HEK293 (cell line): Measurements from ENCODE around the gene ZNF787.

Source experiments
- CTCF ChIA-PET: fragments of 350-600 bp; formaldehyde crosslinking; extraction: SDS; loops from one replicate; lab custom pipeline; 2021; ENCODE audit warnings: antibody characterized with exemption; lab: Yijun Ruan, JAX
- POLR2A ChIA-PET: fragments of 300-600 bp; formaldehyde crosslinking; extraction: SDS; loops from one replicate; lab custom pipeline; 2020; ENCODE audit warnings: antibody characterized with exemption, inconsistent platforms; lab: Yijun Ruan, JAX
- H3K27ac ChIP-seq: fragments of 200-500 bp; sonication (Bioruptor generic); 2 replicates; pipeline ENCODE4 v1.5.1; 2014; ENCODE audit warnings: low read depth, low read length, control low read depth, inconsistent platforms; ENCODE audit errors: extremely low read depth
- H3K36me3 ChIP-seq, 2 experiments: fragments of 200-500 bp in 1 of 2; sonication (Bioruptor generic) in 1 of 2; 1 replicate in 1 of 2; 2 replicates in 1 of 2; pipeline ENCODE4 v1.5.1; 2014 to 2017; ENCODE audit warnings: inconsistent platforms in 2 of 2, low read length in 2 of 2; ENCODE audit not compliant: control insufficient read depth in 2 of 2, insufficient read depth in 1 of 2
- H3K4me1 ChIP-seq: fragments of 200-500 bp; sonication (Bioruptor generic); 2 replicates; pipeline ENCODE4 v1.5.1; 2014; ENCODE audit warnings: mild to moderate bottlenecking, low read length, inconsistent platforms; ENCODE audit not compliant: control insufficient read depth, insufficient read depth
- H3K4me3 ChIP-seq: 2 replicates; pipeline ENCODE4 v1.5.1; 2011; ENCODE audit warnings: low read depth, mild to moderate bottlenecking, control low read depth, low read length, moderate library complexity
- H3K9me3 ChIP-seq: fragments of 200-500 bp; sonication (Bioruptor generic); 2 replicates; pipeline ENCODE4 v1.5.1; 2014; ENCODE audit warnings: low read depth, low read length, inconsistent platforms; ENCODE audit not compliant: control insufficient read depth, insufficient read depth
- ELK4 ChIP-seq: IDR thresholded peaks from 2 replicates; pipeline ENCODE4 v1.6.1; 2011; ENCODE audit warnings: mild to moderate bottlenecking, low read depth, low read length, borderline replicate concordance
- INSM2 ChIP-seq: fragments of 450-650 bp; formaldehyde crosslinking; IDR thresholded peaks from 2 replicates; pipeline ENCODE4 v1.5.1; 2016; ENCODE audit warnings: missing biosample characterization, missing genetic modification characterization
- MYNN ChIP-seq: fragments of 450-650 bp; formaldehyde crosslinking; IDR thresholded peaks from 2 replicates; pipeline ENCODE4 v1.5.1; 2016; ENCODE audit warnings: missing biosample characterization, missing genetic modification characterization, borderline replicate concordance
- MZF1 ChIP-seq: fragments of 450-650 bp; formaldehyde crosslinking; IDR thresholded peaks from 2 replicates; pipeline ENCODE4 v1.5.1; 2017; ENCODE audit warnings: missing biosample characterization, missing genetic modification characterization, borderline replicate concordance
- OVOL3 ChIP-seq: fragments of 450-650 bp; formaldehyde crosslinking; IDR thresholded peaks from 2 replicates; pipeline ENCODE4 v1.5.1; 2016; ENCODE audit warnings: missing biosample characterization, missing genetic modification characterization
- PRDM1 ChIP-seq: fragments of 450-650 bp; formaldehyde crosslinking; IDR thresholded peaks from 2 replicates; pipeline ENCODE4; 2016; ENCODE audit warnings: missing biosample characterization, missing genetic modification characterization
- RBAK ChIP-seq: fragments of 450-650 bp; formaldehyde crosslinking; IDR thresholded peaks from 2 replicates; pipeline ENCODE4 v1.5.1; 2016; ENCODE audit warnings: missing biosample characterization, missing genetic modification characterization
- TCF7L2 ChIP-seq: IDR thresholded peaks from 2 replicates; pipeline ENCODE4 v1.6.1; 2011; ENCODE audit warnings: low read depth, mild to moderate bottlenecking, inconsistent platforms, low read length, moderate library complexity, borderline replicate concordance
- YY1 ChIP-seq: fragments of 450-650 bp; formaldehyde crosslinking; IDR thresholded peaks from 2 replicates; pipeline ENCODE4 v1.5.1; 2018; ENCODE audit warnings: missing biosample characterization, missing genetic modification characterization
- ZBTB1 ChIP-seq: fragments of 450-650 bp; formaldehyde crosslinking; IDR thresholded peaks from 2 replicates; pipeline ENCODE4 v1.5.1; 2016; ENCODE audit warnings: missing biosample characterization, missing genetic modification characterization
- ZBTB7A ChIP-seq: fragments of 450-650 bp; formaldehyde crosslinking; IDR thresholded peaks from 2 replicates; pipeline ENCODE4 v1.5.1; 2016; ENCODE audit warnings: low read depth, missing biosample characterization, missing genetic modification characterization
- ZFP69B ChIP-seq: fragments of 450-650 bp; formaldehyde crosslinking; IDR thresholded peaks from 2 replicates; pipeline ENCODE4 v1.5.1; 2016; ENCODE audit warnings: missing biosample characterization, missing genetic modification characterization
- ZNF184 ChIP-seq: fragments of 450-650 bp; IDR thresholded peaks from 2 replicates; pipeline ENCODE4 v1.5.1; 2018; ENCODE audit warnings: missing biosample characterization, mild to moderate bottlenecking, missing genetic modification characterization
- ZNF324 ChIP-seq: fragments of 450-650 bp; formaldehyde crosslinking; IDR thresholded peaks from 2 replicates; pipeline ENCODE4 v1.5.1; 2016; ENCODE audit warnings: missing biosample characterization, missing genetic modification characterization
- ZNF423 ChIP-seq: fragments of 450-650 bp; formaldehyde crosslinking; IDR thresholded peaks from 2 replicates; pipeline ENCODE4 v1.5.1; 2016; ENCODE audit warnings: missing biosample characterization, missing genetic modification characterization
- ZNF473 ChIP-seq: fragments of 450-650 bp; formaldehyde crosslinking; IDR thresholded peaks from 2 replicates; pipeline ENCODE4 v1.5.1; 2017; ENCODE audit warnings: missing biosample characterization, missing genetic modification characterization
- ZNF488 ChIP-seq: fragments of 450-650 bp; formaldehyde crosslinking; IDR thresholded peaks from 2 replicates; pipeline ENCODE4 v1.5.1; 2016; ENCODE audit warnings: missing biosample characterization, missing genetic modification characterization
- ZNF518A ChIP-seq: fragments of 450-650 bp; formaldehyde crosslinking; conservative IDR thresholded peaks from 2 replicates; pipeline ENCODE4 v1.5.1; 2016; ENCODE audit warnings: low read depth, missing biosample characterization, missing genetic modification characterization
- ZNF645 ChIP-seq: fragments of 450-650 bp; formaldehyde crosslinking; IDR thresholded peaks from 2 replicates; pipeline ENCODE4; 2016; ENCODE audit warnings: missing biosample characterization, missing genetic modification characterization
- ZNF660 ChIP-seq: fragments of 450-650 bp; IDR thresholded peaks from 2 replicates; pipeline ENCODE4 v1.5.1; 2018; ENCODE audit warnings: missing biosample characterization, mild to moderate bottlenecking, missing genetic modification characterization
- ZNF707 ChIP-seq: fragments of 450-650 bp; formaldehyde crosslinking; IDR thresholded peaks from 2 replicates; pipeline ENCODE4 v1.5.1; 2016; ENCODE audit warnings: missing biosample characterization, missing genetic modification characterization
- ZNF776 ChIP-seq: fragments of 450-650 bp; formaldehyde crosslinking; IDR thresholded peaks from 2 replicates; pipeline ENCODE4 v1.5.0; 2017; ENCODE audit warnings: missing biosample characterization, missing genetic modification characterization, borderline replicate concordance

Gene ZNF787

GRCh38 chr19:56126983-56127780, 6.1 kb upstream of the ZNF787 start:
- no peak overlapping the region for H3K27ac ChIP-seq
- TF ChIP-seq MYNN (tag by site-specific recombination) (no peak), ZNF184 (tag by site-specific recombination) (no peak), ZNF324 (tag by site-specific recombination) (no peak), ELK4 (no peak), RBAK (tag by site-specific recombination) (no peak), INSM2 (tag by site-specific recombination) (no peak), ZFP69B (tag by site-specific recombination) (no peak), ZNF423 (no peak), ZNF645 (tag by site-specific recombination) (no peak), ZNF488 (no peak), PRDM1 (tag by site-specific recombination) (no peak), OVOL3 (tag by site-specific recombination) (no peak), YY1 (tag by site-specific recombination) (no peak), ZNF473 (tag by site-specific recombination) (no peak), ZBTB1 (tag by site-specific recombination) (no peak), MZF1 (no peak), ZNF707 (no peak)
- TF ChIP-seq, all 188 proteins: peak for 0
- Histone ChIP-seq H3K36me3 (no peaks in the 10 kb centered on the region), H3K9me3 (no peaks in the 10 kb centered on the region), H3K4me1 (no peaks in the 10 kb centered on the region), H3K4me3 (no peak overlapping the region)
- ChIA-PET CTCF (interaction anchor here (0.8 kb wide), 1 partner anchor 11 kb away, joined by 4 read pairs; no protein-coding TSS in a partner anchor), POLR2A (no interaction called here)

- POLR2A ChIA-PET, result no interaction called here
- no peak overlapping the region for H3K4me3 ChIP-seq
- no peaks in the 10 kb centered on the region; the same call in 1 of the 2 replicates for H3K4me1 ChIP-seq
- no peak overlapping the region for H3K27ac ChIP-seq
- CTCF ChIA-PET, result no interaction called here
- H3K9me3 ChIP-seq, result no peaks in the 10 kb centered on the region
- no peaks in the 10 kb centered on the region for H3K36me3 ChIP-seq
- TF ChIP-seq ZNF518A (tag by site-specific recombination) (no peak), ZNF488 (no peak), PRDM1 (tag by site-specific recombination) (no peak), TCF7L2 (no peak), ZBTB7A (no peak), ZNF776 (tag by site-specific recombination) (no peak), ZNF660 (tag by site-specific recombination) (no peak)
These were observed 4.9 kb upstream of the ZNF787 start for GRCh38 chr19:56125806-56126590.
